ENCODE results near the gene STAC3.
"Not testable (repeated sequence)": the region's sequence is repeated elsewhere in the genome, so short reads cannot be mapped to it uniquely, and the experiment has no call there.

Gene STAC3

GRCh38 chr12:57250956-57251355, at the start of gene STAC3:
Gene STAC3 (minus strand): TSS chr12:57251187. CDS start chr12:57249636, 1,551 bp downstream.
- no peak for DNase-seq (ENCODE audit: low spot score)

DNA sequence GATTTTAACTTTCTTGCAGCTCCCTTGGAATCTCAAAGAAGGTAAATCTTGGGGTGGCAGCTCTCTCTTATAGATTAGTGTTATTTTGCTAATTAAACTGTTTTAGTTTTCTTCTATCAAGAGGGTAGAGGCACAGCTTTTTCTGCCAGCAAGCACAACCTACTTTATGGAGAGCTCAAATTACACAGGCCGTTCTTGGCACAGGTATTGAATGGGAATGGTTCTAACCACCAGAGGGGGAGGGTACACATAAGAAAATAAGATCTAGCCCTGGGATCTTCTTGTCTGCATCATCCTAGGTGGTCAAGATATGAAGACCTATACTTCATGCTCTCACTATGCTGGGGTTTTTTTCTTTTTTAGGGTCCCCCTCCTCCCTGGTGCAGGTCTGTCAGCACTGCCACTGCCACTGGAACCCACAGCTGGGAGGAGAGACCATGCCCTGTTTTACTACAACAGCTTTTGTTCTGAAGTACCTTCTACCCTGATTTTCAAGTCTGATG, 48.6 kb upstream of the STAC3 start:
- DNase-seq (ENCODE audit: low spot score), result no peak

DNA sequence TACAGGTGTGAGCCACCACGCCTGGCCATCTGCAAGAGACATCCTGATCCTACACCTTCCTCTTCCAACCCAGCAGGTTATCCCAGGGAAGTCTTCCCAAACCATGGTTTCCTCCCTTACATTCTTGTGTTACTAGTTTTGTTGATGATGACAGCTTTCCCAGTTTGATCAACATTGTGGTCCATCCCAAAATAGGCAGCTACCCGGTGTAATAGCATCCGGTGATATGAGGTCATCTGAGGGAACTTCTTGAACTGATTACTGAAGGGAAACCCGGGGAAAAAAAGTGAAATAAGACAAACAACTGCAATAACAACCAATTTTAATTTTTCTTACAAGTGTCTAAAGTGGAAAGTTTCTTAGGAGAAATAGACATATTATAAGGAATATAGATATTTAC, 45.3 kb upstream of the STAC3 start:
- DNase-seq (ENCODE audit: low spot score), result no peak

DNA sequence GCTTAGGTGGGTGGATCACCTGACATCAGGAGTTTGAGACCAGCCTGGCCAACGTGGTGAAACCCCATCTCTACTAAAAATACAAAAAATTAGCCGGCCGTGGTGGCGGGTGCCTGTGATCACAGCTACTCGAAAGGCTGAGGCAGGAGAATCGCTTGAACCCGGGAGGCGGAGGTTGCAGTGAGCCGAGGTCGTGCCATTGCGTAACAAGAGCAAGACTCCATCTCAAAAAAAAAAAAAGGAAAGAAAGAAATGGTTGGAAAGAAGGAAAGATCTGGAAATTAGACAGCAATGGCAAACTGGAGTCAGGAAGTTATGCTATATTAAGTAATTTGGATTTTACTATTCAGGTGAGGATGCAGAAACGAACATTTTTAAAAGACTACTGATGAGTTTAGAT, 31.1 kb upstream of the STAC3 start:
- not testable (repeated sequence) for DNase-seq (ENCODE audit: low spot score)

- no peak for DNase-seq (ENCODE audit: low spot score)
Observed at GRCh38 chr12:57280211-57281062, 29.4 kb upstream of the STAC3 start.

DNA sequence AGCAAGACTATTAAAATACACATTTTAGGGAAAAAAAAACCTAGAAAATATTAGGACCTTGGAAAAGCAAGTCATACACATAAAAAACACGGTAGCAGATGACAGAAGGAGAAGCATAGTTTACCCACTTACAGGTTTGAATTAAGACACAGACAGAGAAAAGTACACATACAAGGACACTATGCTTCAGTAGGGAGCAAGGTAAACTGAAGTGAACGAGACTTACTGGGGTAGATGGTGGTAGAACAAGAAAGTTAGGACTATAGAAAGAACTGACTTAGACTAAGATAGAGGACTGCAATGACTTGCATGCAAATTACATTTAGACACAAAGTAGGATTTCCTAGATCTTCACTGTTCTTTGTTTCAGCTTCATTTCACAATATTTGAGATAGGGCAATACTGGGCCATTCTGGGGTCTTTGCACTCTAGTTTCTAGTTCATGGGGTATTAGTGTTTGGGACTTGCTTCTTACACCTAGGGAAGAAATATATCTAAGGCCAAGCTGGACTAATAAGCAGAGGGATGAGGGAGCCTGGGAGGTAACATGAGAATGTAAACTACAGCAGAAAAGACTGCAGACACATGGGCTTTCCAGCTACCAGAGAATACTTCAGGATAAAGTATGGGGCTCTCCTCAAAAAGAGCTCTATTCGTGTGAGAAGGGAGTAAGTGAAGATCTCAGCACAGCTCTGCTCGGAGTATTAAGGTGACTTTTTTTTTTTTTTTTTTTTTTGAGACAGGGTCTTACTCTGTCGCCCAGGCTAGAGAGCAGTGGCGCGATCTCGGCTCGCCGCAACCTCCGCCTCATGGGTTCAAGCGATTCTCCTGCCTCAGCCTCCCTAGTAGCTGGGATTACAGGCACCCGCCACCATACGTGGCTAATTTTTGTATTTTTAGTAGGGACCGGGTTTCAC, 27.7 kb upstream of the STAC3 start:
- no peak for DNase-seq (ENCODE audit: low spot score)

DNA sequence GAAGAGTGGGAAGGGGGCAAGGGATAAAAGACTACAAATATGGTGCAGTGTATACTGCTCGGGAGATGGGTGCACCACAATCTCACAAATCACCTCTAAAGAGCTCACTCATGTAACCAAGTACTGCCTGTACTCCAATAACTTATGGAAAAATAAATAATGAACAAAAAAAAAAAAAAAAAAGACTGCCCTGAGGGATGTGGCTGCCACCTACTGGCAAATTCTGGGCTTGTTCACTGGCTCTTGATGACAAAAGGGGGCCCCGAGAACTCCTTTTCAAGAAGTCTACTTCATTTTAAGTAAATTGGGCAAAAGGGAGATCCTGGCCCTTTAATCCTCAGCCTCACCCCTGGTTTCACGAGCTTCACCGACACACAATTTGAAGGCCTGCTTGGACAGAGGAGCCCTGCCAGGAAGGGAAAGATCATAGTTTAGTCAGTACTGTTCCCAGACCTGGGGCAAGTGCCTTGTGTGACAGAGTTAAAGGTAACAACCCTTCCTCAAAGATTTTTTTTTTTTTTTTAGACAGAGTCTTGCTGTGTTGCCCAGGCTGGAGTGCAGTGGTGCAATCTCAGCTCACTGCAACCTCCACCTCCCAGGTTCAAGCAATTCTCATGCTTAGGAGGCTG, 26.1 kb upstream of the STAC3 start:
- DNase-seq (ENCODE audit: low spot score), result peak; percentile 44

DNA sequence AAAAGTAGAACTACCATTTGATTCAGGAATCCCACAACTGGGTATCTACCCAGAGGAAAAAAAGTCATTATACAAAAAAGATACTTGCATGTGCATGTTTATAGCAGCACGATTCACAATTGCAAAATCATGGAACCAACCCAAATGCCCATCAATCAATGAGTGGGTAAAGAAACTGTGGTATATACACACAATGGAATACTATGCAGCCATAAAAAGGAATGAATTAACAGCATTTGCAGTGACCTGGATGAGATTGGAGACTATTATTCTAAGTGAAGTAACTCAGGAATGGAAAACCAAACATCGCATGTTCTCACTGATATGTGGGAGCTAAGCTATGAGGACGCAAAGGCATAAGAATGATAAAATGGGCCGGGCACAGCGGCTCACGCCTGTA, 25.2 kb upstream of the STAC3 start:
- DNase-seq (ENCODE audit: low spot score), result not testable (repeated sequence)

DNA sequence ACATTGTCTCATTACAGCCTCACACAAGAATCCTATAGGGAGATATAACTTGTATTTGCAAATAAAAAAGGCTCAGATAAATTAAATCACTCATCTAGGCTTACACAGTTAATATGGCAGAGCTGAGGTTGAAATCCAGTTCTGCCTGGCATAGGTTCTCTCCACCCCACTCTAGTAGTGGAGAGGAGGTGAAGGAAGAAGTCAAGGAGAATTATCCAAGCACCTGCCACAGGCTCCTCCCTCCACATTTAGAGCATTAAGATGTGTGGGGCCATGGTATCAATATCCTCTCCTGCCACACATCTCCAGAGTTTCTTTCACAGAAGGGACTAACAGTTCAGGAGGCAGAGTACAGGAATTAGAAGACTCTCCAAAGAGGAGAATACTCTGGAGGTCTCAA, 22.5 kb upstream of the STAC3 start:
- DNase-seq (ENCODE audit: low spot score), result no peak

DNA sequence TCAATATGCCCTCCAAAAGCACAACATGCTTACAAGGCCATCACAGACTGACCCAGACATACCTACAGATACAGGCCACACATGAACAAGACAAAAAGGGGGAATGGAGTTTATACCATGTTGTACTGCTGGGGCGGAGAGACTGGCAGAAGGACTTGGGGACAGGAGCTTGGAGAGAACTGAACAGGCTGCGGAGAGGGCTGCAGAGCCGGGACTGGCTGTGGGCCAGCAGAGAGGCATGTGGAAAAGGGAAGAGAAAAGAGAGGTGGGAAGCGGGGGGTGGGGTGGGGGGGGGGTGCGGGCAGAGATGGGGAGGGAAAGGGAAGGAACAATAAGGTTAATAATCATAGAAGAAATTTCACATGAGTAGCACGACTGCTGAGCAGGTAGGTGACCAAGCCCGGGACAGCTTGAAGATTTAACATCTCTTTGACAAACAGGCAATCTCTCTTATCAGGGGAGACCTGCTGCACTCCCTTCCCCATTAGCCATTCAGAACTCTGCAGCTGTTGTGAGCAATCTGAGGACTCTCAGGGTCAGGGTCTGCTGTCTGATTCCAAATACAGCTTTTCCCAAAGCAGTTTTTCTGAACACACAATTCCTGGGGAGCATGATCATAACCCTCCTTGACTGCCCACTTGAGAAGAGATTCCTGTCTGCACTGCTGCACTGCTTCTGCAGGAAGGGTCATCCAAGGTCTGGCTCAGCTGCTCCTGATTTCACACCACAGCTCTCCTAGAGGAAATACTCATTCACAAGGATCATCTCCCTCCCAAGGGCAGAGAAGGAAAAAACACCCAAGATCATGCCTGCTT, 21.6 kb upstream of the STAC3 start:
- peak; percentile 45 for DNase-seq (ENCODE audit: low spot score)

DNA sequence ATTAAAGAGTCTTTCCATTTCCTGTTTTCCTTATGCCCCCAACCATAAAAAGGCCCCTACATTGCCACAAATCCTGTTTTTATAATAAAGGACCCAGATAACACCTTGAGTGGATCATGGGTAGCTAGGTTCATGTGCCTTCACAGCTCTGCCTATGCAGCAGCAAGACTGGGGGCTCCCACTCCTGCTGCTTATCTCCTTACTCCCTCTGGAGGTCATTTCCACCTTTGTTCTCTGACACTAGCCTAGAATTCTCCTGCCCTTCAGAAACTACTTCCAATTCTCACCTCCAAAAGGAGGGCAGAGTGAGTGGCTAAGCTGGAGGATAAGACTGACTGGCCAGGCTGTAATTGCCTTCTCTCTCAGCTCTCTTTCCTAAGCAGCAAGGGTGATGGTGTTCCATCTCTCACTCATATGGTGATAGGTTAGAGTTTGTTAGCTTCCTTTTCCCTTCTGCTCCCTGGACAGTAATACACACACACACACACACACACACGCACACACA, 20.0 kb upstream of the STAC3 start:
- peak; percentile 11 for DNase-seq (ENCODE audit: low spot score)

DNA sequence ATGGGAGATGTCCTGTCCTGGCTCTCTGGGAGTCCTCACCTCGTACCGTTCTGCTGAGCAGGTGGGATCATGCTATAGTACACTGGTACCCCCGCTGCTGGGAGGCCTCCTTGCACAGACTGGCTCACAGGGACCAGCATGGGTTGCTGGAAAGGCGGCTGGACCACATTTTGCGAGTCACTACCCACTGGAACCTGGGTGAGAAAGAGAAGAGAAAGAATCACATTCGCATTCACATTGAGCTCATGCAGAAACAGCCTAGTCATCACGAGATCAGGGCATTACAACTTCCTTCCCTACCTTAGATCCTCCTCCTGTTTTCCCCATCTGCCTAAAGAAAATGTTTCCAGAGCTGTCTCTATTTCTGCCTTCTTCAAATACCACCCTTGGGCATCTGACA, 17.3 kb upstream of the STAC3 start:
- DNase-seq (ENCODE audit: low spot score), result no peak

DNA sequence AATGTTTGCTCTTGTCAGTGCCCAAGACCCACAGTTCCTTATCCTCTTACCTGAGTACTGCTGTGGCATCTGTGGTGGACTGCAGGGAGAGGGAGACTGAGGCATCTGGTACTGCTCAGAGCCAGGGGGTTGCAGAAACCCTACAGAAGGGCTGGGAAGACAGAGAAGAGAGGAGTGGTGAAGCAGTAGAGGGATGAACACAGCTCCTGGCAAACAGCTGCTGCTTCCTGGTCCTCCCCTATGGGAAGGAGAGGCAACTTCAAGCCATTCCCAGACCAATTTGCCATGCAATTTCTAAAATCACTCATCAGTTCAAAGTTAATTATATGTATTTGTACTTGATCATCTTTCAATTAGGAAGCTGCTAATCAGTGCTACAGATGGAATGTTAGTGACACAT, 15.7 kb upstream of the STAC3 start:
- DNase-seq (ENCODE audit: low spot score), result no peak

- DNase-seq (ENCODE audit: low spot score), result no peak
Observed at GRCh38 chr12:57263096-57263495, 12.1 kb upstream of the STAC3 start.

DNA sequence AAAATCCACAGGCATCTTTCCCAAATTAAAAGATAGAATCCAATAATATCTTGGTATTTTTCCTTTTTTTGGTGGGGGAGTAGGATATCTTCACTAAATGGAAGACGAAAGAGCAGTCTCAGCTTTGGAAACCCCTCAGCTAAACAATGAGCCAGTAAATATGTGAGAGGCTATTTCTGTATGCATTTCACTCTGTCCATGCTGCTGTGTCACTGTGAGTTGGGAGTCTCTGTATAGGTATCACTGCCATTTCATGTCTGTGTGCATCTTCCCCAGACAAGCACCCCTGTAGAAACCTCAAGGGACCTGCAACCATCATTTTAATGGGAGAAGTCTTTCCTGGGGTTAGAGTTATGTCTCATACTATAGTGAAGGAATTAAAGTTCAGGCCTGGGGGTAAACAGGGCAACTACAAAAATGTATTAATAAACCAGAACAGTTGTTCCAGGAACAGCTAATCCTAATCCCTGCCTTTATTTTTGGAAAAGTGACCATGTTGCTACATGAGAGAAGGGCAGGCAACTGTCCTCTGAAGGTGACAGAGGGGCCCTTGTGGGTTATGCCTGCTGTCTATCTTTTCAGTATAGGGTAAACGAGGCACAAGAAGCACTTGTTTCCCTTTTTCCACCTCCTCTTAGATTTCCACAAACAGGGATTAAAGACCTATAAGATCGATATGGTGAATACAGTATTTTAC, 11.3 kb upstream of the STAC3 start:
- DNase-seq (ENCODE audit: low spot score), result no peak

GRCh38 chr12:57261428-57261865, 10.5 kb upstream of the STAC3 start:
- DNase-seq (ENCODE audit: low spot score), result peak; percentile 61

- DNase-seq (ENCODE audit: low spot score), result no peak
Observed at GRCh38 chr12:57260366-57260765, 9.4 kb upstream of the STAC3 start.

DNA sequence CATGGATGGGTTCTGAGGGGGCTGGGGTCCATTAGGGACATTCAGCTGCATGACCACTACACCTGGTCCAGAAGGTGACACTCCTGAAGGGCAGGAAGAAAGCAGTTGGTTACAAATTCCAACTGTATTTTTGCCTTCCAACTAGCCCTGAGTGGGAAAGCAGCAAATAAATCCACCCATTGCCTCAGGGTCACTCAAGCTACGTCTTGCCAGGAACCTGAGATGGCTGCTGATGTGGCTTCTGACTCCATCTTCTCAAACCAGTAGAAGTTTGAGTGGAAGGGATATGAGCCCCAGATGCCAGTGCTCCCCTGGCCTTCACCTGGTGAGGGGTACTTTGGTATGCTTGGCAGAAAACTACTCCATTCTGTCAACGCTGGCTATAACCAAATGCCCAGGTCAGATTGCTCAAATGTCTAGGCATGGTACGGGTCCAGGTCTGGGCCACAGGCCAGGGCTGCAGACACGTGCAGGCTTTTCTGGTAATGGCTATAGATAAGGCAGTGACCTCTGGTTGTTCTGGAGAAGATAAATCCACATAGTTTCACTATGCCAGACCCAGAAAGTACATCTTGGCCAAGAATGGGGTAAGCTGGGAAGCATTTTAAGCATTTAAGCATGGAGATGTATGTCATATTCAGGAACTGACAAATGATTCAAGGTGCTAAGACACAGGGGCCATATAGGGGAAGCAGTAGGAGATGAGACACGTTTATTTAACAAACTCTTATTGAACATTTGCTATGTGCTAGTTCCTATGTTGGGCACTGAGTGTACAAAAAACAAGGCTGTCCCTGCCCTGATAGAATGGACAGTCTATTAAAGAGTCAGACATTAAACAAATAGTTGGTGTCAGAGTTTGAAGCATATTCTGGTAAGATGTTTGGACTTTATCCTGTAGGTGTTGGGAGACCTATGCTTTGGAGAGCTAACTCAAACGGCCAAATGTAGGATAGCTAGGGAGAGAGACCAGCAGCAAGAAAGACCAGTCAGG, 8.3 kb upstream of the STAC3 start:
- no peak for DNase-seq (ENCODE audit: low spot score)

DNA sequence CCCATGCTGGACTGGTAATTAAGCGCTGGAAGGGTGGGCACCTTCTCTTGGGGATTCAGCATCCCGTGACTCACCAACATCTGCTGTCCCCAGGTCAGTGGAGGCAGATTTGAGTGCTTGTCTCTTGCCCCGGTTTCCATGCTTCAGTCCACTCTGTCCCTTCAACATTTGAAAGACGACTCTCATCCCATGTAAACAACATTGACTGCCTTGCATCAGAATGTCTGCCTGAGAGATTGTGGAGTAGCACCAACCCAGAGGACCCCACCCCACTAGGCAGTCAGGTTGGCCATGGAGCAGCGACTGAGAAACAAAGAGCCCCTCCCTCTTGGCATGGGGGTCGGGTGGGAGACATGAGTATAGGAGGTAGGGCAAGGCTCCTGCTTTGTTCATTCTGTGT, 4.9 kb upstream of the STAC3 start:
- no peak for DNase-seq (ENCODE audit: low spot score)
